ENCODE results near the gene VPS8.

DNA sequence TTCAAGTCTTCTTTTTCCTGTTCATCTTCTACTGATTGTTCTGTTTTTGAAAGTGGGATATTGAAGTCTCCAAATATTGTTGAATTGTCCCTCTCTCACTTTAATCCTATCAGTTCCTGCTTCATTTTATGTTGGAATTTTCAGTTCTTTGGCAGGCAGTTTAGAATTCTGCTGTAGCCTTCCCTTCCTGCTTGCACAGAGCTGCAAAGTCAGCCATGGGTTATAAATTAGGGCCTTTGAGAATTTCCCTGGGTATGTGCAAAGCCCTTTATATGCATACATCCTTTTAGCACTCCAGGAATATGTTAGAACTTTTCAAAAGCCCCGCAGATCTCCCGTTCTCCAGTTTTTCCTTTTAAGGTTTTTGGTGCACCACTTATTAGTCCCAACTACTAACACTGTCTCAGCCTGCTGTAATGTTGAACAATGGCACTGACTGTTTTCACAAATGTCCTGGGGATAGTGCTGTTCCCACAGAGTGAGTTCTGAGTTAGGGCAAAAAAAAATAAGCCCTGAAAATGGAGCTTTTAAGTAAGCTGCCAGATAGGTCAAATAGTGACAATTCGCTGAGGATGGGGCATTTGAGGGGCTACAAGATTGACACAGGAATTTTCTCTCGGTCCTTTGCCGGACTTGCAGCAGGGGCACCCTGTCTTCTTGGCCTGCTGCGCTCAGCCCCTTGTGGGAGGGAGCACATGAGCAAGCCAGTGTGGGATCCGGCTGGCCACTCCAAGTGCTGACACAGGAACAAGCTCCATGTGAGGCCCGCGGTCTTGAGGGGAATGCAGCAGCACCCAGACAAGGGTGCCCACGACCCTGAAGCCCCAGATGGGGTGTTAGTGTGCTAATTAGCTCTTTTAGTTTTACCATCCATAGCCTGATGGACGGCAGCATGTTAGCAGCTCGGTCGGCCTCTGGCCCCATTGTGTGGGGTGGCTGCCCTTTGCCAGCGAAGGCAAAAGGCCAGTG lies 96.0 kb downstream of the VPS8 start:
- TF ChIP-seq, protein P1, sequence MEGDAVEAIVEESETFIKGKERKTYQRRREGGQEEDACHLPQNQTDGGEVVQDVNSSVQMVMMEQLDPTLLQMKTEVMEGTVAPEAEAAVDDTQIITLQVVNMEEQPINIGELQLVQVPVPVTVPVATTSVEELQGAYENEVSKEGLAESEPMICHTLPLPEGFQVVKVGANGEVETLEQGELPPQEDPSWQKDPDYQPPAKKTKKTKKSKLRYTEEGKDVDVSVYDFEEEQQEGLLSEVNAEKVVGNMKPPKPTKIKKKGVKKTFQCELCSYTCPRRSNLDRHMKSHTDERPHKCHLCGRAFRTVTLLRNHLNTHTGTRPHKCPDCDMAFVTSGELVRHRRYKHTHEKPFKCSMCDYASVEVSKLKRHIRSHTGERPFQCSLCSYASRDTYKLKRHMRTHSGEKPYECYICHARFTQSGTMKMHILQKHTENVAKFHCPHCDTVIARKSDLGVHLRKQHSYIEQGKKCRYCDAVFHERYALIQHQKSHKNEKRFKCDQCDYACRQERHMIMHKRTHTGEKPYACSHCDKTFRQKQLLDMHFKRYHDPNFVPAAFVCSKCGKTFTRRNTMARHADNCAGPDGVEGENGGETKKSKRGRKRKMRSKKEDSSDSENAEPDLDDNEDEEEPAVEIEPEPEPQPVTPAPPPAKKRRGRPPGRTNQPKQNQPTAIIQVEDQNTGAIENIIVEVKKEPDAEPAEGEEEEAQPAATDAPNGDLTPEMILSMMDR (IDR thresholded peaks at IDR 0.05): no peak
- no peak for TF ChIP-seq POLR2A (IDR thresholded peaks at IDR 0.05)

Data from heart left ventricle (tissue), 13 donors.